Endometrial microvascular endothelial cells (primary cell): ENCODE measurements around the gene ORM1. TPM values are rescaled to one million over a fixed set of nuclear protein-coding genes. Genes with fewer than 3 reads are reported as not detected.

ENCODE experiments used
- in situ Hi-C: cut with HindIII; loops from 2 replicates; pipeline ENCODE4 v1.10.0; 2017; ENCODE audit warnings: low sequenced_read_pairs, low pct_unique_long_range_greater_than_20kb; ENCODE audit errors: inconsistent ontology term
- total RNA-seq: library from RNA; depleted of rRNA; stranded (reverse); fragments of >200 nt; gene quantifications from one replicate; pipeline ENCODE4 v1.2.3, GENCODE V29; 2015; ENCODE audit errors: inconsistent ontology term

The ORM1 gene
- total RNA-seq, 1 donor from 2014 or later = not detected

DNA sequence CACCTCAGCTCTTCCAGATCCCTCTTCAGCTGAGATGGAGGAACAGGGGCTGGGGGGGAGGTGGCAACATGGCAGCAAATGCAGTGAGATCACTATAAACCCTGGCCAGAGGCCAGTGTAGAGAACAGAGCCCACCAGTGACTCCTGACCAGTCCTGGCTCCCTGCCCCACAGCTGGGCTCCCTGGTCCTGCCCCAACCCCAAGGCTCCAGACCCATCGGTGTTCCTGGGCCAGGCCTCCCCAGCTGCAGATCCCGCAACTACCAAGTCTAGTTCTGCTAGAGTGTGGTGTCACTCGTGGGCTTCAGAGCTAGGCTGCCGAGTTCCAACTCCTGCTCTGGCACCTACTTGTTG, 48.0 kb downstream of the ORM1 start:
- in situ Hi-C loops = no loop called here

- in situ Hi-C loops = no loop called here
Measured at GRCh38 chr9:114371343-114371944, 48.5 kb downstream of the ORM1 start.

GRCh38 chr9:114371973-114372917, 49.3 kb downstream of the ORM1 start:
- in situ Hi-C loops = no loop called here

DNA sequence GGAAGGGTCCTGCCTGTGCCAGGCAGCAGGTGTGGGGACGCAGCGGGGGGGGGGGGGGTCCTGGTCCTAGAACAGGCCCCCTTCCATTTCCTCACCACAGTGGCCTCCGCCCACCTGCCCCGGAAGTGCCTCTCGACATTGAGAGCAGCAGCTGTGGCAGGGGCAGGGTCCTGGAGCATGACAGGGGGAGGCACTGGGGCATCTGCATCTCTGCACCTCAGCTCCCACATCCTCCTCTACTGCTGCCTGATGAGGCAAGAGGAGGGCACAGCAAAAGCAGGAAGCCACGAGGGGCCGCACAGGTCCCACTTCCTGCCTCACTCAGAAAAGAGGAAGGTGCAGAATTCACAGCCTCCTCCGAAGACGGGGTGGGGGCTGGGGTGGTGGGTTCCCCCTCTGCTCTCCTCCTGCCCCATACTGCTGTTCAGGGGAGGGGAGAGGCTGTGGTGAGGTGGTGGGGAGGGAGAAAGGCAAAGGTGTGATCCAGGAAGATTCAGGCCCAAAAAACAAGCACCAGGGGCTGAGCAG, 50.1 kb downstream of the ORM1 start:
- in situ Hi-C loops = no loop called here

DNA sequence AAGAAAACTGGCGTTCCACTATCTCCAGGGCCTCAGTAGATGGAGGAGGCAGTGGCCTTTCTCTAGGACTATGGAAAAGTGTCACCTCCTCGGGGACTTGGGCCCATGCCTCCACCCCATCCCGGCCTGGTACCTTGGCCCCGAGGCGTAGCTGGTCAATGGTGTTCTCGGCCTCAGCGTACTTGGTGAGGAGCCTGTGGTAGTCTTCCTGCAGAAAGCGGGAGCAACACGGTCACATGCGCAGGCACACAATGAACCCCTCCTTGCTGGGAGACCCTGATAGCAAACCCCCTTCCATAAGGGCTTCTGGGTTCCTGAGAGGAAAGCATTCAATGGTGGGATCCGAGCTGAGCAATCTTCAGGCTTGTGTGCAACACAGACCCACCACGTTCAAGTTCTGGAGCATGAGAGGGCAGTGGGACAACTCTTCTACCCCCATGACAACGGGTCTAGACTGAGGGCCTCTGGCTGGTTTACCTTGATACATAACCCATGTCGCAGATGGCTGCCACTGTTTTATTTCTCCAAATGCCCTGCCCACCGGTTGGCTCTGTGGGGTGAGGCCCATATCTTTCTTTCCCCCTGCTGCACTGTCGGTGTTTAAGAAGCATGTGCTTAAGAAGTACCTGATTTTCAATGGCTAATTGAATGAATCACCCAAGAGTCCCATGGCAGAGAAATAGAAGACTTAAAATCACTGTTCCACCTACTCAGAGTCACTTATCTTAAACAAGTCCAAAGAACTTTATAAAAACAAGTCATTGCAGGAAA, 51.2 kb downstream of the ORM1 start:
- in situ Hi-C loops = no loop called here

- in situ Hi-C loops = no loop called here
Measured at GRCh38 chr9:114374936-114375335, 52.0 kb downstream of the ORM1 start.

GRCh38 chr9:114375386-114376175, 52.7 kb downstream of the ORM1 start:
- in situ Hi-C loops = no loop called here

Other genes with a start within 250 kb of the ORM1 start
- not detected for gene AMBP, start 244.8 kb upstream of the ORM1 start, total RNA-seq
- gene KIF12, start 223.8 kb upstream of the ORM1 start, total RNA-seq = not detected
- 17.4 TPM for gene COL27A1, start 167.6 kb upstream of the ORM1 start, total RNA-seq
- not detected for gene ORM2, start 6.8 kb downstream of the ORM1 start, total RNA-seq
- gene AKNA, start 64.9 kb downstream of the ORM1 start, total RNA-seq = 14.9 TPM
- not detected for gene WHRN, start 182.4 kb downstream of the ORM1 start, total RNA-seq